SH-SY5Y (cell line): ENCODE measurements around the gene NEUROD2.

ENCODE experiments used
- GATA2 ChIP-seq: IDR thresholded peaks from 2 replicates; pipeline ENCODE4 v1.6.1; 2011; ENCODE audit warnings: mild to moderate bottlenecking, low read depth, low read length
- GATA3 ChIP-seq: IDR thresholded peaks from 2 replicates; pipeline ENCODE4 v1.6.1; 2011; ENCODE audit warnings: low read depth, mild to moderate bottlenecking, low read length, moderate library complexity

GRCh38 chr17:39573447-39574298 is 34.0 kb downstream of the NEUROD2 start:
- TF ChIP-seq GATA3 (no peak), GATA2 (no peak)
